OCI-LY1 (cell line): ENCODE measurements around the gene GPR137C.

Experiments
- H2AFZ ChIP-seq: fragments of 200-600 bp; sonication (generic), shearing (Covaris generic); 2 replicates; pipeline ENCODE4 v1.6.0; 2014; ENCODE audit warnings: antibody characterized with exemption, mild to moderate bottlenecking, low read length
- H3F3A ChIP-seq: fragments of 200-600 bp; sonication (generic), shearing (Covaris generic); 2 replicates; pipeline ENCODE4 v1.6.0; 2014; ENCODE audit warnings: mild to moderate bottlenecking, antibody characterized with exemption, low read length, moderate library complexity; ENCODE audit not compliant: insufficient read depth
- H3K27ac ChIP-seq: fragments of 200-600 bp; sonication (generic); 2 replicates; pipeline ENCODE4 v1.5.1; 2014; ENCODE audit warnings: low read length, mixed run types, mild to moderate bottlenecking, low read depth; ENCODE audit not compliant: poor library complexity, severe bottlenecking
- H3K27me3 ChIP-seq: fragments of 200-600 bp; sonication (generic); 2 replicates; pipeline ENCODE4 v1.6.0; 2014; ENCODE audit warnings: antibody characterized with exemption, mild to moderate bottlenecking, low read length, moderate library complexity; ENCODE audit not compliant: insufficient read depth
- H3K36me3 ChIP-seq: fragments of 200-600 bp; sonication (generic); 2 replicates; pipeline ENCODE4 v1.6.1; 2014; ENCODE audit warnings: mild to moderate bottlenecking, antibody characterized with exemption, low read length, moderate library complexity, mixed read lengths; ENCODE audit not compliant: insufficient read depth
- H3K4me1 ChIP-seq: fragments of 200-600 bp; sonication (generic); 2 replicates; pipeline ENCODE4 v1.5.1; 2014; ENCODE audit warnings: mild to moderate bottlenecking, low read length, moderate library complexity; ENCODE audit not compliant: insufficient read depth, severe bottlenecking
- H3K4me2 ChIP-seq: fragments of 200-600 bp; sonication (generic), shearing (Covaris generic); 2 replicates; pipeline ENCODE4 v1.6.1; 2014; ENCODE audit warnings: low read length
- H3K4me3 ChIP-seq: fragments of 200-600 bp; sonication (generic); 2 replicates; pipeline ENCODE4 v1.5.1; 2014; ENCODE audit warnings: low read length, low read depth, mild to moderate bottlenecking, mixed read lengths; ENCODE audit not compliant: poor library complexity, severe bottlenecking
- H3K79me2 ChIP-seq: fragments of 200-600 bp; shearing (Covaris generic); 2 replicates; pipeline ENCODE4 v1.6.1; 2016; ENCODE audit warnings: mixed run types, low read length, mixed read lengths; ENCODE audit not compliant: insufficient read depth
- H3K9ac ChIP-seq: fragments of 200-600 bp; sonication (generic), shearing (Covaris generic); 2 replicates; pipeline ENCODE4 v1.6.1; 2014; ENCODE audit warnings: mild to moderate bottlenecking, low read length, mixed read lengths
- H3K9me2 ChIP-seq: fragments of 200-600 bp; sonication (generic), shearing (Covaris generic); 2 replicates; pipeline ENCODE4 v1.6.1; 2014; ENCODE audit warnings: low read depth, mild to moderate bottlenecking, low read length, mixed read lengths
- H3K9me3 ChIP-seq: fragments of 200-600 bp; shearing (Covaris generic); 2 replicates; pipeline ENCODE4 v1.6.1; 2014; ENCODE audit warnings: low read length, mixed read lengths
- H4K20me1 ChIP-seq: fragments of 200-600 bp; sonication (generic), shearing (Covaris generic); 2 replicates; pipeline ENCODE4 v1.6.0; 2016; ENCODE audit warnings: mild to moderate bottlenecking, low read length; ENCODE audit not compliant: insufficient read depth
- EZH2 ChIP-seq: fragments of 200-600 bp; sonication (generic), shearing (Covaris generic); IDR thresholded peaks from 2 replicates; pipeline ENCODE4 v1.8.0; 2017; ENCODE audit warnings: borderline replicate concordance, mixed run types, mild to moderate bottlenecking, antibody characterized with exemption, low read length, moderate library complexity, mixed read lengths
- TF ChIP-seq, protein P1 (sequence below): fragments of 200-600 bp; sonication (generic), shearing (Covaris generic); IDR thresholded peaks from 2 replicates; pipeline ENCODE4 v1.5.1; 2017; ENCODE audit warnings: mild to moderate bottlenecking, antibody characterized with exemption, low read length, moderate library complexity, mixed read lengths

The GPR137C gene

DNA sequence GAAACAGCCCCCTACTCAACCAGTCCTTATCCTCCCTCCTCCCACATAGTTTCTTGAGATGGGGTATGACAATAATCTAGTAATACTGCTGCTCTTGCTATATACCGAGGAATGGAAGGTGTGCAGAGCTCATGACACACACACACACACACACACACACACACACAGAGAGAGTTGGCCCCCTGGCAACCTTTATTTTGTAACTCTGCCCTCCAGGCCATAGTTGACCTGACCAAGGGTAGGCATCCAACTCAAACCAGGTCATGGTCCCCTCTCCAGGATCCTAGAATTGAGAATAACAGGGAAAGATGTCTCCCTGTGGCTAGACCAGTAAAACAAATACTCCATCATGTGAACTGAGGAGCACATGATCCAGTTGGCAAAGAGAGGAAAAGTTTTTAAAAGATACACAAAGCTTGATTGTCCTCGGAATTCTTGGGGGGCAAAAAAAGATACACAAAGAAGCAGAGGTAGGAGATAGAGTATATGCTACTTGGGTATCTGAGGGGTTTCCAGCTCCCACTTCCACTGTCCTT lies 131.4 kb downstream of the GPR137C start:
- TF ChIP-seq EZH2, result no peak
- TF ChIP-seq, protein P1, sequence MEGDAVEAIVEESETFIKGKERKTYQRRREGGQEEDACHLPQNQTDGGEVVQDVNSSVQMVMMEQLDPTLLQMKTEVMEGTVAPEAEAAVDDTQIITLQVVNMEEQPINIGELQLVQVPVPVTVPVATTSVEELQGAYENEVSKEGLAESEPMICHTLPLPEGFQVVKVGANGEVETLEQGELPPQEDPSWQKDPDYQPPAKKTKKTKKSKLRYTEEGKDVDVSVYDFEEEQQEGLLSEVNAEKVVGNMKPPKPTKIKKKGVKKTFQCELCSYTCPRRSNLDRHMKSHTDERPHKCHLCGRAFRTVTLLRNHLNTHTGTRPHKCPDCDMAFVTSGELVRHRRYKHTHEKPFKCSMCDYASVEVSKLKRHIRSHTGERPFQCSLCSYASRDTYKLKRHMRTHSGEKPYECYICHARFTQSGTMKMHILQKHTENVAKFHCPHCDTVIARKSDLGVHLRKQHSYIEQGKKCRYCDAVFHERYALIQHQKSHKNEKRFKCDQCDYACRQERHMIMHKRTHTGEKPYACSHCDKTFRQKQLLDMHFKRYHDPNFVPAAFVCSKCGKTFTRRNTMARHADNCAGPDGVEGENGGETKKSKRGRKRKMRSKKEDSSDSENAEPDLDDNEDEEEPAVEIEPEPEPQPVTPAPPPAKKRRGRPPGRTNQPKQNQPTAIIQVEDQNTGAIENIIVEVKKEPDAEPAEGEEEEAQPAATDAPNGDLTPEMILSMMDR, result no peak
- Histone ChIP-seq H3K27ac (no peak overlapping the region), H3K27me3 (no peaks in the 10 kb centered on the region), H3K36me3 (peaks cover 22% of the 10 kb centered on the region), H4K20me1 (0 out of 2 replicates have a peak, but pooled peaks cover 3% of the 10 kb centered on the region), H3K79me2 (peaks cover 57% of the 10 kb centered on the region), H3K9me3 (no peaks in the 10 kb centered on the region), H3F3A (no peaks in the 10 kb centered on the region), H3K9me2 (no peaks in the 10 kb centered on the region), H3K9ac (no peak overlapping the region), H3K4me1 (peaks cover 9% of the 10 kb centered on the region), H3K4me2 (no peak overlapping the region), H2AFZ (no peak overlapping the region), H3K4me3 (no peak overlapping the region)

GRCh38 chr14:52686176-52686575 lies 133.5 kb downstream of the GPR137C start:
- H4K20me1 ChIP-seq, result 0 out of 2 replicates have a peak, but pooled peaks cover 3% of the 10 kb centered on the region
- no peaks in the 10 kb centered on the region for H3K9me2 ChIP-seq
- no peaks in the 10 kb centered on the region for H3K27me3 ChIP-seq
- peaks cover 9% of the 10 kb centered on the region for H3K4me1 ChIP-seq
- no peak overlapping the region for H3K4me3 ChIP-seq
- H3K36me3 ChIP-seq, result peaks cover 10% of the 10 kb centered on the region
- H2AFZ ChIP-seq, result no peak overlapping the region
- H3K9ac ChIP-seq, result no peak overlapping the region
- TF ChIP-seq EZH2, result no peak
- TF ChIP-seq, protein P1, result no peak
- H3K4me2 ChIP-seq, result no peak overlapping the region
- peaks cover 78% of the 10 kb centered on the region for H3K79me2 ChIP-seq
- H3F3A ChIP-seq, result no peaks in the 10 kb centered on the region
- no peak overlapping the region for H3K27ac ChIP-seq
- no peaks in the 10 kb centered on the region for H3K9me3 ChIP-seq
